ENCODE results near the gene GPR3. TPM values are rescaled to one million over a fixed set of nuclear protein-coding genes. Genes with fewer than 3 reads are reported as not detected.

The GPR3 gene
- total and polyA plus RNA-seq, 2 donors (not counting 3 experiments of a cell fraction or from before 2014, with no cell fraction given), result 1.8 TPM

- dilution Hi-C loops (cut with MboI; ENCODE audit: extremely low pct_ligation_motif_present, low sequenced_read_pairs) (no loop called here), intact Hi-C loops (cut with micrococcal nuclease) (no loop called here)
- ChIA-PET POLR2A (no interaction called here), CTCF (interaction anchor here (1.4 kb wide), 1 partner anchor 15 kb away, joined by 4 read pairs; no protein-coding TSS in a partner anchor)
- H3K36me3 ChIP-seq (ENCODE audit: control insufficient read depth in 2 of 2, extremely low read depth in 1 of 2, insufficient read depth in 2 of 2, low read length in 2 of 2), result peaks cover 2 to 7% of the 10 kb centered on the region in 2 experiments
- peaks cover 9% of the 10 kb centered on the region for H4K20me1 ChIP-seq (replicated peaks; ENCODE audit: control insufficient read depth, extremely low read depth, insufficient read depth, low read length)
- no peak overlapping the region for H2AFZ ChIP-seq (ENCODE audit: low read depth, low read length)
- no peaks in the 10 kb centered on the region for H3K9me1 ChIP-seq (replicated peaks; ENCODE audit: control insufficient read depth, extremely low read depth, insufficient read depth, low read length)
- TF ChIP-seq POLR2A (IDR thresholded peaks at IDR 0.05; ENCODE audit: low read depth, low read length), result no peak
- no peak for TF ChIP-seq CTCF (IDR thresholded peaks at IDR 0.05; ENCODE audit: extremely low read depth in 1 of 2, insufficient read depth in 1 of 2, low read depth in 1 of 2, low read length in 2 of 2)
- no peak for TF ChIP-seq MAX (IDR thresholded peaks at IDR 0.05; ENCODE audit: insufficient read depth, insufficient read length)
- TF ChIP-seq FOS (IDR thresholded peaks at IDR 0.05; ENCODE audit: borderline replicate concordance, insufficient read depth, low read length), result no peak
- TF ChIP-seq POLR2AphosphoS5 (IDR thresholded peaks at IDR 0.05; ENCODE audit: insufficient read depth, low read depth, low read length), result no peak
- TF ChIP-seq EZH2 (IDR thresholded peaks at IDR 0.05; ENCODE audit: borderline replicate concordance, low read depth, low read length, severe bottlenecking), result no peak
- DNase-seq (ENCODE audit: low read depth, low spot score), result no peak
- no peak overlapping the region for H3K9ac ChIP-seq (replicated peaks; ENCODE audit: extremely low read depth, insufficient read depth, low read length)
- H3K4me3 ChIP-seq (replicated peaks in 1 of 3; ENCODE audit: insufficient read depth in 1 of 3, low read depth in 1 of 3, low read length in 3 of 3), result no peak overlapping the region
- no peak for FAIRE-seq
- no peaks in the 10 kb centered on the region for H3K9me3 ChIP-seq (replicated peaks; ENCODE audit: control insufficient read depth, insufficient read depth, low read length)
- H3K79me2 ChIP-seq (ENCODE audit: control insufficient read depth, insufficient read depth, low read length), result peaks cover 52% of the 10 kb centered on the region
- H3K4me2 ChIP-seq (ENCODE audit: insufficient read depth, low read length), result no peak overlapping the region
- H3K27me3 ChIP-seq (ENCODE audit: control insufficient read depth in 2 of 2, insufficient read depth in 2 of 2, low read length in 2 of 2), result no peaks in the 10 kb centered on the region
- H3K4me1 ChIP-seq (ENCODE audit: control insufficient read depth, extremely low read depth, insufficient read depth, low read length), result no peaks in the 10 kb centered on the region
- no peak overlapping the region for H3K27ac ChIP-seq (ENCODE audit: insufficient read depth, low read depth, low read length)
- BruUV-seq (replicated peaks), result no TSS peak
Measured at GRCh38 chr1:27444632-27445031, 52.2 kb downstream of the GPR3 start.

Other genes with a start within 250 kb of the GPR3 start
- gene SLC9A1, start 237.5 kb upstream of the GPR3 start, total RNA-seq, result 59.2 and 60.5 TPM in 2 replicates
- gene SLC9A1, start 237.5 kb upstream of the GPR3 start, polyA plus RNA-seq, result 22.8 and 23.7 TPM in 2 replicates
- gene WDTC1, start 158.0 kb upstream of the GPR3 start, total RNA-seq, result 27.3 and 27.6 TPM in 2 replicates
- 15.4 and 15.9 TPM in 2 replicates for gene WDTC1, start 158.0 kb upstream of the GPR3 start, polyA plus RNA-seq
- 43.1 and 45.8 TPM in 2 replicates for gene TMEM222, start 70.5 kb upstream of the GPR3 start, total RNA-seq
- gene TMEM222, start 70.5 kb upstream of the GPR3 start, polyA plus RNA-seq, result 76.1 and 103 TPM in 2 replicates
- gene SYTL1, start 50.6 kb upstream of the GPR3 start, total RNA-seq, result not detected in 2 replicates
- 0.04 and 0.29 TPM in 2 replicates for gene SYTL1, start 50.6 kb upstream of the GPR3 start, polyA plus RNA-seq
- 12.4 and 18.5 TPM in 2 replicates for gene MAP3K6, start 25.7 kb upstream of the GPR3 start, total RNA-seq
- 9.9 and 12.7 TPM in 2 replicates for gene MAP3K6, start 25.7 kb upstream of the GPR3 start, polyA plus RNA-seq
- not detected in 2 replicates for gene FCN3, start 17.8 kb upstream of the GPR3 start, total RNA-seq
- gene FCN3, start 17.8 kb upstream of the GPR3 start, polyA plus RNA-seq, result 0.15 and 0.25 TPM in 2 replicates
- not detected in 2 replicates for gene CD164L2, start 9.3 kb upstream of the GPR3 start, total RNA-seq
- gene CD164L2, start 9.3 kb upstream of the GPR3 start, polyA plus RNA-seq, result not detected in 2 replicates
- 169 and 172 TPM in 2 replicates for gene WASF2, start 97.5 kb downstream of the GPR3 start, total RNA-seq
- 75.3 and 76.9 TPM in 2 replicates for gene WASF2, start 97.5 kb downstream of the GPR3 start, polyA plus RNA-seq
- 32.1 and 33.0 TPM in 2 replicates for gene AHDC1, start 211.5 kb downstream of the GPR3 start, total RNA-seq
- 7.0 and 7.8 TPM in 2 replicates for gene AHDC1, start 211.5 kb downstream of the GPR3 start, polyA plus RNA-seq
- gene FGR, start 242.6 kb downstream of the GPR3 start, total RNA-seq, result not detected in 2 replicates
- 0.16 and 0.18 TPM in 2 replicates for gene FGR, start 242.6 kb downstream of the GPR3 start, polyA plus RNA-seq